Measurements from ENCODE around the gene CACNB2.

GRCh38 chr10:18210711-18211110 lies 70.5 kb downstream of the CACNB2 start:
- TF ChIP-seq, protein P1, sequence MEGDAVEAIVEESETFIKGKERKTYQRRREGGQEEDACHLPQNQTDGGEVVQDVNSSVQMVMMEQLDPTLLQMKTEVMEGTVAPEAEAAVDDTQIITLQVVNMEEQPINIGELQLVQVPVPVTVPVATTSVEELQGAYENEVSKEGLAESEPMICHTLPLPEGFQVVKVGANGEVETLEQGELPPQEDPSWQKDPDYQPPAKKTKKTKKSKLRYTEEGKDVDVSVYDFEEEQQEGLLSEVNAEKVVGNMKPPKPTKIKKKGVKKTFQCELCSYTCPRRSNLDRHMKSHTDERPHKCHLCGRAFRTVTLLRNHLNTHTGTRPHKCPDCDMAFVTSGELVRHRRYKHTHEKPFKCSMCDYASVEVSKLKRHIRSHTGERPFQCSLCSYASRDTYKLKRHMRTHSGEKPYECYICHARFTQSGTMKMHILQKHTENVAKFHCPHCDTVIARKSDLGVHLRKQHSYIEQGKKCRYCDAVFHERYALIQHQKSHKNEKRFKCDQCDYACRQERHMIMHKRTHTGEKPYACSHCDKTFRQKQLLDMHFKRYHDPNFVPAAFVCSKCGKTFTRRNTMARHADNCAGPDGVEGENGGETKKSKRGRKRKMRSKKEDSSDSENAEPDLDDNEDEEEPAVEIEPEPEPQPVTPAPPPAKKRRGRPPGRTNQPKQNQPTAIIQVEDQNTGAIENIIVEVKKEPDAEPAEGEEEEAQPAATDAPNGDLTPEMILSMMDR (IDR thresholded peaks at IDR 0.05), result no peak
- no peak for TF ChIP-seq POLR2A (IDR thresholded peaks at IDR 0.05)
